Measurements from ENCODE around the gene MLLT6. TPM values are rescaled to one million over a fixed set of nuclear protein-coding genes. Genes with fewer than 3 reads are reported as not detected.

MLLT6 gene
- polyA plus RNA-seq, 2 of the 4 experiments (the other 2 are of a cell fraction), result 28.3 to 28.9 TPM

GRCh38 chr17:38663964-38664644 lies 41.0 kb upstream of the MLLT6 start:
- POLR2A ChIA-PET, result interaction anchor here (1.5 kb wide), 1 partner anchor 106 kb away, joined by 7 read pairs; no protein-coding TSS in a partner anchor
- no peaks in the 10 kb centered on the region for H3K9me3 ChIP-seq
- DNase-seq (ENCODE audit: low read depth in 1 of 2, low spot score in 1 of 2) (no peak), FAIRE-seq (no peak), ATAC-seq (no peak)
- TF ChIP-seq SMC3 (IDR thresholded peaks at IDR 0.05), result no peak
- TF ChIP-seq KDM1A (IDR thresholded peaks at IDR 0.05; ENCODE audit: low read depth), result peak; percentile 77; the same call in 1 of the 2 replicates
- H3K4me1 ChIP-seq, result 0 out of 3 replicates have a peak, but pooled peaks cover 2% of the 10 kb centered on the region
- no peak overlapping the region for H3K4me3 ChIP-seq
- CTCF ChIA-PET, result interaction anchor here (0.6 to 26.0 kb wide), 37 partner anchors 10 to 335 kb away, joined by 3 to 435 read pairs (median 6); partner anchors contain the start of genes EPOP and SRCIN1
- 81% methylated on average over 9 of the region's 9 CpGs for WGBS (ENCODE audit: missing lambda C conversion rate)
- no peak overlapping the region for H3K27ac ChIP-seq
- H3K4me2 ChIP-seq, result no peak overlapping the region

DNA sequence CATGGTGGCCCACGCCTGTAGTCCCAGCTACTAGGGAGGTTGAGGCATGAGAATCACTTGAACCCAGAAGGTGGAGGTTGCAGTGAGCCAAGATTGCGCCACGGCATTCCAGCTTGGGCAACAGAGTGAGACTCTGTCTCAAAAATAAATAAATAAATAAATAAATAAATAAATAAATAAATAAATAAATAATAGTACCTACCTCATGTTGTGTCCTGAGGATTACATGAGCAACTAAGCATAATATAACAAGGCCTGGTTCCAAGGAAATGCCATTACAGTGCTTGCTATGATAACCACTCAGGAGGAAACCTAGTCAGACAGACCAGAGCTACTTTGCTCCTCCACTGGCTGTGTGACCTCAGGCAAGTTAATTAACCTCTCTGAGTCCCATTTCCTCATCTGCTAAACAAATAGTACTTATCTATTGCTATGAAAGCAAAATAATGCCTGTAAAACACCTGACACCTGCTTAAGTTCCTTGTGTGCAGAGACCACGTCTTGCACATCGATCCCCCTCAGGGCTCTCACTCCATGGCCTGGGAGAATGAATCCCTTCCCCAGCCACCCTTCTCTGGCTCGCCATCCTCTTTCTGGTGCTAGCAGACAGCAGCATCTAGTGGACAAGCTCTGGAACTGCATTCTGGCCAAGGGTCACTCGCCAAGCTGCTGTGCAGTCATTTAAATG lies 37.8 kb upstream of the MLLT6 start:
- ChIA-PET POLR2A (interaction anchor here (1.7 kb wide), 1 partner anchor 109 kb away, joined by 8 read pairs; no protein-coding TSS in a partner anchor), CTCF (interaction anchor here (0.5 to 26.0 kb wide), 77 partner anchors 9 to 1653 kb away, joined by 3 to 435 read pairs (median 5); partner anchors contain the start of genes ARHGAP23, CISD3, EPOP and GPR179)
- WGBS (ENCODE audit: missing lambda C conversion rate), result 20% methylated on average over 7 of the region's 7 CpGs
- no peaks in the 10 kb centered on the region for H3K9me3 ChIP-seq
- FAIRE-seq (no peak), DNase-seq (ENCODE audit: low read depth in 1 of 2, low spot score in 1 of 2) (peak; percentile 82 to 89), ATAC-seq (peak; percentile 55 to 68; a peak in 5 of 6 replicates)
- H3K4me3 ChIP-seq, result no peak overlapping the region
- no peak overlapping the region for H3K4me2 ChIP-seq
- H3K4me1 ChIP-seq, result peaks cover 14% of the 10 kb centered on the region; the same call in 2 of the 3 replicates
- no peak overlapping the region for H3K27ac ChIP-seq
- TF ChIP-seq, protein P1, sequence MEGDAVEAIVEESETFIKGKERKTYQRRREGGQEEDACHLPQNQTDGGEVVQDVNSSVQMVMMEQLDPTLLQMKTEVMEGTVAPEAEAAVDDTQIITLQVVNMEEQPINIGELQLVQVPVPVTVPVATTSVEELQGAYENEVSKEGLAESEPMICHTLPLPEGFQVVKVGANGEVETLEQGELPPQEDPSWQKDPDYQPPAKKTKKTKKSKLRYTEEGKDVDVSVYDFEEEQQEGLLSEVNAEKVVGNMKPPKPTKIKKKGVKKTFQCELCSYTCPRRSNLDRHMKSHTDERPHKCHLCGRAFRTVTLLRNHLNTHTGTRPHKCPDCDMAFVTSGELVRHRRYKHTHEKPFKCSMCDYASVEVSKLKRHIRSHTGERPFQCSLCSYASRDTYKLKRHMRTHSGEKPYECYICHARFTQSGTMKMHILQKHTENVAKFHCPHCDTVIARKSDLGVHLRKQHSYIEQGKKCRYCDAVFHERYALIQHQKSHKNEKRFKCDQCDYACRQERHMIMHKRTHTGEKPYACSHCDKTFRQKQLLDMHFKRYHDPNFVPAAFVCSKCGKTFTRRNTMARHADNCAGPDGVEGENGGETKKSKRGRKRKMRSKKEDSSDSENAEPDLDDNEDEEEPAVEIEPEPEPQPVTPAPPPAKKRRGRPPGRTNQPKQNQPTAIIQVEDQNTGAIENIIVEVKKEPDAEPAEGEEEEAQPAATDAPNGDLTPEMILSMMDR (IDR thresholded peaks at IDR 0.05), result peak; percentile 100
- TF ChIP-seq REST (IDR thresholded peaks at IDR 0.05) (no peak), FOSL2 (IDR thresholded peaks at IDR 0.05) (no peak), FOSL2 (CRISPR knock-in tag; IDR thresholded peaks at IDR 0.05) (no peak), CHD2 (IDR thresholded peaks at IDR 0.05; ENCODE audit: low read length, partially characterized antibody) (no peak), CHD4 (IDR thresholded peaks at IDR 0.05; ENCODE audit: borderline replicate concordance) (no peak; the same call in 1 of the 2 replicates), PBX3 (IDR thresholded peaks at IDR 0.05) (no peak), SMC3 (IDR thresholded peaks at IDR 0.05) (peak; percentile 83), HES2 (IDR thresholded peaks at IDR 0.05) (no peak), ZFP36 (IDR thresholded peaks at IDR 0.05; ENCODE audit: borderline replicate concordance, partially characterized antibody) (peak; percentile 98), HOXA7 (CRISPR knock-in tag; IDR thresholded peaks at IDR 0.05) (no peak), GATA3 (IDR thresholded peaks at IDR 0.05; ENCODE audit: borderline replicate concordance) (no peak), CBX2 (IDR thresholded peaks at IDR 0.05; ENCODE audit: borderline replicate concordance, low read depth) (no peak), RAD21 (conservative IDR thresholded peaks at IDR 0.05 in 1 of 2, IDR thresholded peaks at IDR 0.05 in 1 of 2) (peak; percentile 99 to 100), TP53 (CRISPR knock-in tag; IDR thresholded peaks at IDR 0.05) (no peak), RCOR1 (IDR thresholded peaks at IDR 0.05; ENCODE audit: low read depth, low read length) (peak; percentile 29), RFX5 (IDR thresholded peaks at IDR 0.05) (no peak), CBX8 (IDR thresholded peaks at IDR 0.05) (no peak), TFCP2L1 (CRISPR knock-in tag; IDR thresholded peaks at IDR 0.05) (no peak), NFE2L2 (conservative IDR thresholded peaks at IDR 0.05; ENCODE audit: low read length) (no peak), POLR2A (IDR thresholded peaks at IDR 0.05; ENCODE audit: low read length) (no peak), KDM1A (IDR thresholded peaks at IDR 0.05; ENCODE audit: low read depth) (peak; percentile 99), CEBPB (IDR thresholded peaks at IDR 0.05) (no peak), KDM5A (IDR thresholded peaks at IDR 0.05) (no peak)
- TF ChIP-seq, protein P2, sequence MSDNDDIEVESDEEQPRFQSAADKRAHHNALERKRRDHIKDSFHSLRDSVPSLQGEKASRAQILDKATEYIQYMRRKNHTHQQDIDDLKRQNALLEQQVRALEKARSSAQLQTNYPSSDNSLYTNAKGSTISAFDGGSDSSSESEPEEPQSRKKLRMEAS (IDR thresholded peaks at IDR 0.05), result peak; percentile 55; the same call in 1 of the 2 replicates
- TF ChIP-seq, protein P3, sequence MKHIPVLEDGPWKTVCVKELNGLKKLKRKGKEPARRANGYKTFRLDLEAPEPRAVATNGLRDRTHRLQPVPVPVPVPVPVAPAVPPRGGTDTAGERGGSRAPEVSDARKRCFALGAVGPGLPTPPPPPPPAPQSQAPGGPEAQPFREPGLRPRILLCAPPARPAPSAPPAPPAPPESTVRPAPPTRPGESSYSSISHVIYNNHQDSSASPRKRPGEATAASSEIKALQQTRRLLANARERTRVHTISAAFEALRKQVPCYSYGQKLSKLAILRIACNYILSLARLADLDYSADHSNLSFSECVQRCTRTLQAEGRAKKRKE (CRISPR knock-in tag; IDR thresholded peaks at IDR 0.05; ENCODE audit: low read depth), result no peak
- TF ChIP-seq, protein P4, sequence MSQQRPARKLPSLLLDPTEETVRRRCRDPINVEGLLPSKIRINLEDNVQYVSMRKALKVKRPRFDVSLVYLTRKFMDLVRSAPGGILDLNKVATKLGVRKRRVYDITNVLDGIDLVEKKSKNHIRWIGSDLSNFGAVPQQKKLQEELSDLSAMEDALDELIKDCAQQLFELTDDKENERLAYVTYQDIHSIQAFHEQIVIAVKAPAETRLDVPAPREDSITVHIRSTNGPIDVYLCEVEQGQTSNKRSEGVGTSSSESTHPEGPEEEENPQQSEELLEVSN (IDR thresholded peaks at IDR 0.05; ENCODE audit: borderline replicate concordance, low read depth), result no peak

Measured in A549 (cell line).